ENCODE data around the gene PSKH1. TPM values are rescaled to one million over a fixed set of nuclear protein-coding genes. Genes with fewer than 3 reads are reported as not detected.

The PSKH1 gene
- total and polyA plus RNA-seq, 9 of the 15 experiments (the other 6 are each of a cell fraction or from before 2014, with no cell fraction given) = 0.96 to 20.9 (median 9.4) TPM

DNA sequence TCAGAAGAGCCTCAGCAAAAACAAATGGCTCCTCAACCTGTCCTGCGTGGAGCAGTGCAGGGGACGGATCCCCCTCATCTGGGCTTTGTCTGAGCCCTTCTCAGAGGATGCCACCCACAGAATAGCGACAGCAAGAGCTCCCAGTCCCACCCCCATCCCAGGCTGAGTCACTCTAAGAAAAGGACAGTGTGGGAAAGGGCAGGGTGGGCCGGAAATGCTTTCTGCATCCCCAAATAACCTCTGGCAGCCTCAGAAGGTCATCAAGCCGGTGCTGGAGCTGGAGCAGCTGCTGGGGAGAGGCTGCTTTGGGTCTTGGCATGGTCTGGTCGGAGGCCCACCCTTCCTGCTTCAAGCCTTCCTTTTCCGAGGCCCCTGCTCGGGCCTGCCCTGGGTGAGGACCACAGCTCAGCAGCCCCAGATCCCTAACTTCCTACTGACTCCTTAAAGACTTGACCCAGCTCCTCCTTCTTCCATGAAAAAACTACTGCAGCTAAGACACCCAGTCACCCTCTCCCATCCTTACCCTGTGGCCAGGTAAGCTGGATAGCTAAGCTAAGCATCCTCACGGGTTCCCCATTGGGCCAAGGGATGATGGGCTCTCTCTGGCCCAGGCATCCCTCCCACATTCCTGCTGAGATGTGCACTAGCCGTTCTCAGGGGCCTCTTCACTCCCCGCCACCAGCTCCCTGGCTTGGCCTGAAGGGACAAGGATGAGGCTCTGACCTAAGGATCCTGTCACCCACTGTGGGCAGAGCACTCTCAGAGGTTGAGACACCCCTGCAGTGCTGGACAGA, 66.7 kb downstream of the PSKH1 start:
- WGBS (ENCODE audit: insufficient coverage, low coverage, missing lambda C conversion rate) = 42% methylated on average over 10 of the region's 11 CpGs
- H2AFZ ChIP-seq (ENCODE audit: low read depth, low read length) = no peak overlapping the region
- in situ Hi-C loops (cut with MboI) = no loop called here
- H3K4me2 ChIP-seq (ENCODE audit: insufficient read depth, low read length) = peak overlapping the region; percentile 44
- H3K9me3 ChIP-seq (replicated peaks; ENCODE audit: control insufficient read depth, insufficient read depth, low read depth, low read length) = no peaks in the 10 kb centered on the region
- ChIA-PET CTCF (ENCODE audit: low intra/inter-chr PET ratio) (no interaction called here), POLR2A (interaction anchor here (0.6 to 1.2 kb wide), 6 partner anchors 8 to 70 kb away, joined by 3 to 5 read pairs (median 3); partner anchors contain the start of gene SLC12A4)
- H3K4me1 ChIP-seq (replicated peaks in 1 of 2; ENCODE audit: control insufficient read depth in 2 of 2, insufficient read depth in 2 of 2, low read length in 2 of 2) = peaks cover 9 to 35% of the 10 kb centered on the region in 2 experiments; a peak in 4 of 5 replicates
- no peak overlapping the region for H3K4me3 ChIP-seq
- no peaks in the 10 kb centered on the region for H3K27me3 ChIP-seq (ENCODE audit: control insufficient read depth in 2 of 2, insufficient read depth in 2 of 2, low read length in 2 of 2)
- peak overlapping the region; percentile 41 to 70; a peak in 3 of 4 replicates for H3K9ac ChIP-seq (ENCODE audit: insufficient read depth in 1 of 2, low read depth in 2 of 2, low read length in 2 of 2)
- ATAC-seq (peak; percentile 75), DNase-seq (ENCODE audit: extremely low read depth in 1 of 4, low spot score in 3 of 4) (peak; percentile 46 to 71 (median 59)), FAIRE-seq (peak; percentile 49)
- H3K27ac ChIP-seq (ENCODE audit: extremely low read depth, low read depth, low read length) = peak overlapping the region; percentile 52; the same call in 2 of the 3 replicates
- peaks cover 5% of the 10 kb centered on the region for H3K9me1 ChIP-seq (ENCODE audit: control insufficient read depth, insufficient read depth, low read length)
- H3K36me3 ChIP-seq (ENCODE audit: control insufficient read depth, insufficient read depth, low read length) = peaks cover 74% of the 10 kb centered on the region; the same call in 2 of the 3 replicates
- no TSS peak for BruUV-seq (replicated peaks)
- no peaks in the 10 kb centered on the region; the same call in 2 of the 3 replicates for H3K79me2 ChIP-seq (ENCODE audit: control insufficient read depth, insufficient read depth, low read length)
- intact Hi-C loops (cut with micrococcal nuclease) = no loop called here
- H4K20me1 ChIP-seq (replicated peaks; ENCODE audit: control insufficient read depth, insufficient read depth, low read length) = peaks cover 13% of the 10 kb centered on the region
- no peak for TF ChIP-seq ZNF431 (CRISPR knock-in tag; IDR thresholded peaks at IDR 0.05)
- TF ChIP-seq, protein P1, sequence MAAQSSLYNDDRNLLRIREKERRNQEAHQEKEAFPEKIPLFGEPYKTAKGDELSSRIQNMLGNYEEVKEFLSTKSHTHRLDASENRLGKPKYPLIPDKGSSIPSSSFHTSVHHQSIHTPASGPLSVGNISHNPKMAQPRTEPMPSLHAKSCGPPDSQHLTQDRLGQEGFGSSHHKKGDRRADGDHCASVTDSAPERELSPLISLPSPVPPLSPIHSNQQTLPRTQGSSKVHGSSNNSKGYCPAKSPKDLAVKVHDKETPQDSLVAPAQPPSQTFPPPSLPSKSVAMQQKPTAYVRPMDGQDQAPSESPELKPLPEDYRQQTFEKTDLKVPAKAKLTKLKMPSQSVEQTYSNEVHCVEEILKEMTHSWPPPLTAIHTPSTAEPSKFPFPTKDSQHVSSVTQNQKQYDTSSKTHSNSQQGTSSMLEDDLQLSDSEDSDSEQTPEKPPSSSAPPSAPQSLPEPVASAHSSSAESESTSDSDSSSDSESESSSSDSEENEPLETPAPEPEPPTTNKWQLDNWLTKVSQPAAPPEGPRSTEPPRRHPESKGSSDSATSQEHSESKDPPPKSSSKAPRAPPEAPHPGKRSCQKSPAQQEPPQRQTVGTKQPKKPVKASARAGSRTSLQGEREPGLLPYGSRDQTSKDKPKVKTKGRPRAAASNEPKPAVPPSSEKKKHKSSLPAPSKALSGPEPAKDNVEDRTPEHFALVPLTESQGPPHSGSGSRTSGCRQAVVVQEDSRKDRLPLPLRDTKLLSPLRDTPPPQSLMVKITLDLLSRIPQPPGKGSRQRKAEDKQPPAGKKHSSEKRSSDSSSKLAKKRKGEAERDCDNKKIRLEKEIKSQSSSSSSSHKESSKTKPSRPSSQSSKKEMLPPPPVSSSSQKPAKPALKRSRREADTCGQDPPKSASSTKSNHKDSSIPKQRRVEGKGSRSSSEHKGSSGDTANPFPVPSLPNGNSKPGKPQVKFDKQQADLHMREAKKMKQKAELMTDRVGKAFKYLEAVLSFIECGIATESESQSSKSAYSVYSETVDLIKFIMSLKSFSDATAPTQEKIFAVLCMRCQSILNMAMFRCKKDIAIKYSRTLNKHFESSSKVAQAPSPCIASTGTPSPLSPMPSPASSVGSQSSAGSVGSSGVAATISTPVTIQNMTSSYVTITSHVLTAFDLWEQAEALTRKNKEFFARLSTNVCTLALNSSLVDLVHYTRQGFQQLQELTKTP (IDR thresholded peaks at IDR 0.05; ENCODE audit: low read depth in 1 of 2, partially characterized antibody in 2 of 2) = no peak
- TF ChIP-seq, protein P2, sequence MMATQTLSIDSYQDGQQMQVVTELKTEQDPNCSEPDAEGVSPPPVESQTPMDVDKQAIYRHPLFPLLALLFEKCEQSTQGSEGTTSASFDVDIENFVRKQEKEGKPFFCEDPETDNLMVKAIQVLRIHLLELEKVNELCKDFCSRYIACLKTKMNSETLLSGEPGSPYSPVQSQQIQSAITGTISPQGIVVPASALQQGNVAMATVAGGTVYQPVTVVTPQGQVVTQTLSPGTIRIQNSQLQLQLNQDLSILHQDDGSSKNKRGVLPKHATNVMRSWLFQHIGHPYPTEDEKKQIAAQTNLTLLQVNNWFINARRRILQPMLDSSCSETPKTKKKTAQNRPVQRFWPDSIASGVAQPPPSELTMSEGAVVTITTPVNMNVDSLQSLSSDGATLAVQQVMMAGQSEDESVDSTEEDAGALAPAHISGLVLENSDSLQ (IDR thresholded peaks at IDR 0.05) = peak; percentile 20; the same call in 1 of the 2 replicates
- TF ChIP-seq FOSL1 (tag; conservative IDR thresholded peaks at IDR 0.05) = peak; percentile 73
- no peak for TF ChIP-seq ETS2 (tag; IDR thresholded peaks at IDR 0.05; ENCODE audit: borderline replicate concordance, poor library complexity, severe bottlenecking)
- peak; percentile 40; the same call in 1 of the 2 replicates for TF ChIP-seq ELF1 (tag; IDR thresholded peaks at IDR 0.05)
- TF ChIP-seq, protein P3, sequence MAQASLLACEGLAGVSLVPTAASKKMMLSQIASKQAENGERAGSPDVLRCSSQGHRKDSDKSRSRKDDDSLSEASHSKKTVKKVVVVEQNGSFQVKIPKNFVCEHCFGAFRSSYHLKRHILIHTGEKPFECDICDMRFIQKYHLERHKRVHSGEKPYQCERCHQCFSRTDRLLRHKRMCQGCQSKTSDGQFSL (CRISPR knock-in tag; IDR thresholded peaks at IDR 0.05) = no peak
- TF ChIP-seq, protein P3 (tag; IDR thresholded peaks at IDR 0.05) = no peak
- no peak for TF ChIP-seq SUPT5H (IDR thresholded peaks at IDR 0.05)
- no peak for TF ChIP-seq HSF4 (CRISPR knock-in tag; IDR thresholded peaks at IDR 0.05; ENCODE audit: borderline replicate concordance)
- TF ChIP-seq ZNF316 (IDR thresholded peaks at IDR 0.05) = no peak
- TF ChIP-seq SRSF3 (IDR thresholded peaks at IDR 0.05; ENCODE audit: insufficient read depth, low read length) = no peak
- TF ChIP-seq TCFL5 (CRISPR knock-in tag; conservative IDR thresholded peaks at IDR 0.05) = no peak
- TF ChIP-seq, protein P4, sequence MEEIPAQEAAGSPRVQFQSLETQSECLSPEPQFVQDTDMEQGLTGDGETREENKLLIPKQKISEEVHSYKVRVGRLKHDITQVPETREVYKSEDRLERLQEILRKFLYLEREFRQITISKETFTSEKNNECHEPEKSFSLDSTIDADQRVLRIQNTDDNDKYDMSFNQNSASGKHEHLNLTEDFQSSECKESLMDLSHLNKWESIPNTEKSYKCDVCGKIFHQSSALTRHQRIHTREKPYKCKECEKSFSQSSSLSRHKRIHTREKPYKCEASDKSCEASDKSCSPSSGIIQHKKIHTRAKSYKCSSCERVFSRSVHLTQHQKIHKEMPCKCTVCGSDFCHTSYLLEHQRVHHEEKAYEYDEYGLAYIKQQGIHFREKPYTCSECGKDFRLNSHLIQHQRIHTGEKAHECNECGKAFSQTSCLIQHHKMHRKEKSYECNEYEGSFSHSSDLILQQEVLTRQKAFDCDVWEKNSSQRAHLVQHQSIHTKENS (CRISPR knock-in tag; IDR thresholded peaks at IDR 0.05) = no peak
